Stimulated activated CD4-positive, alpha-beta T cell treated with anti-CD3 and anti-CD28 coated beads, Interleukin-15, amount 100 ng/mL, for 48 hours (primary cell): ENCODE results near the gene NAIF1.
A peak's percentile ranks its signal among the peaks of the same experiment; 100 is the strongest.
"Not testable (repeated sequence)": the region's sequence is repeated elsewhere in the genome, so short reads cannot be mapped to it uniquely, and the experiment has no call there.

ENCODE experiments used
- DNase-seq, 2 donors: peaks; one replicate each; pipeline ENCODE4 v3.0.0-alpha.2; 2020; ENCODE audit warnings: low read depth in 2 of 2

NAIF1 gene, protein sequence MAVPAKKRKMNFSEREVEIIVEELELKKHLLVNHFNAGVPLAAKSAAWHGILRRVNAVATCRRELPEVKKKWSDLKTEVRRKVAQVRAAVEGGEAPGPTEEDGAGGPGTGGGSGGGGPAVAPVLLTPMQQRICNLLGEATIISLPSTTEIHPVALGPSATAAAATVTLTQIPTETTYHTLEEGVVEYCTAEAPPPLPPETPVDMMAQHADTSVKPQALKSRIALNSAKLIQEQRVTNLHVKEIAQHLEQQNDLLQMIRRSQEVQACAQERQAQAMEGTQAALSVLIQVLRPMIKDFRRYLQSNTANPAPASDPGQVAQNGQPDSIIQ

DNA sequence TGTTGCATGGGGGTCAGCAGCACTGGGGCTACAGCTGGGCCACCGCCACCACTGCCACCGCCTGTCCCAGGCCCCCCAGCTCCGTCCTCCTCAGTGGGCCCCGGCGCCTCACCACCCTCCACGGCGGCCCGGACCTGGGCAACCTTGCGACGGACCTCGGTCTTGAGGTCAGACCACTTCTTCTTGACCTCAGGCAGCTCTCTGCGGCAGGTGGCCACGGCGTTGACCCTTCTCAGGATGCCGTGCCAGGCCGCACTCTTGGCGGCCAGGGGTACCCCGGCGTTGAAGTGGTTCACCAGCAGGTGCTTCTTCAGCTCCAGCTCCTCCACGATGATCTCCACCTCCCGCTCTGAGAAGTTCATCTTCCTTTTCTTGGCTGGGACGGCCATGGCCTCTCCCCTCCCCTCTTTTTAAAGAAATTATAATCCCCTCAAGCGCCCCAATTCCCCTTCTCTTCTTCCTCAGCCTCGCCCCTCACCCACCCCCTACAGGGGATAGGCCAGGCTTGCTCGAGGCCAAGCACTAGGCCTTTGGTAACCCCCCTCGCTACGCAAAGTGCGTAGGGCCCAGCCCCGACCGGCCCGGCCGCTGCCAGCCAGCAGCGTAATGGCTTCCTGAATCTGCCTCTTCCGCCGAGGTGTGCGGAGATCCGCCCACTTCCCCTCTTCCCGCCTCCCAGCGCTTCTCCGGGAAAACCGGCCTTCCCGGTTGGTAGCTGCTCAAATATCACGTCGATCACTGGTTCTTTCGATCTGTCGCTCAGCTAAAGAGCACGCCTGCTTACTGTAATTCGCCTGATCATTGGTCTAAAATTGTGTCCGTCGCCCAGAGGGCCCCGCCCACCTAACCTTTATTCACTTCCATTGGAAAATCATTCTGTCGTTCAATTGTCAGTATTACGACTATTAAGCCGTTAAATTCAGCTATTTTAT is at the start of gene NAIF1:
Gene NAIF1, minus strand, starts transcription at position 608 of the 932 bp plus-strand sequence. Its CDS starts 219 bp downstream, at position 389.
- peak; percentile 93 to 95 for DNase-seq

DNA sequence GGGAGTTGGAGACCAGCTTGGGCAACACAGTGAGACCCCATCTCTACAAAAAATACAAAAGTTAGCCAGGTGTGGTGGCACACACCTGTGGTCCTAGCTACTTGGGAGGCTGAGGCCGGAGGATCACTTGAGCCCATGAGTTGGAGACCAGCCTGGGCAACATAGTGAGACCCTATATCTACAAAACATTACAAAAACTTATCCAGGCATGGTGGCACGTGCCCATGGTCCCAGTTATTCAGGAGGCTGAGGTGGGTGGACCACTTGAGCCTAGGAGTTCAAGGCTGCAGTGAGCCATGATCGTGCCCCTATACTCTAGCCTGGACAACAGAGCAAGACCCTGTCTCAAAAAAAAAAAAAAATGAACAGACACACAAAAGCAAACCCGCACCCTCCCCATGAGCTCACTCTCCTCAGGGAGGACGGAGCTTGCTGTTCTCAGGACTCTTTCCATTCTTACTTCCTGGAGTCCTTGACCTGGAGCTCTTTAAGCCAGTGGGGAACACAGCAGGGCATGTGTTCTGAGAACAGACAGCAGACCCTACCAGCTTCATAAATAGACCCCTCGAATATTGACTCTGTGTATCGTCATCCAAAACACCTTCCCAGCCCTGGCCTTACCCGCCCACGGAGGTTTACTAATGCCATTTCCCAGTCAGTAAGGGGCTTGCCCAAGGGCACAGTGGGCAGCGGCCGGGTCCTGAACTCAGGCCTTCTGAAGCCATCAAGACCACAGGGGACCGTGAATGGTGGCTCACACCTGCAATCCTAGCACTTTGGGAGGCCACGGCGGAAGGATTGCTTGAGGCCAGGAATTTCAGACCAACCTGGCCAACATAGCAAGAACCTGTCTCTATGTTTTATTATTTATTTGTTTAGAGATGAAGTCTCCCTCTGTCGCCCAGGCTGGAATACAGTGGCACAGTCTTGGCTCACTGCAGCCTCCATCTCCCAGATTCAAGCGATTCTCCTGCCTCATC is 49.3 kb upstream of the NAIF1 start:
- no peak for DNase-seq

DNA sequence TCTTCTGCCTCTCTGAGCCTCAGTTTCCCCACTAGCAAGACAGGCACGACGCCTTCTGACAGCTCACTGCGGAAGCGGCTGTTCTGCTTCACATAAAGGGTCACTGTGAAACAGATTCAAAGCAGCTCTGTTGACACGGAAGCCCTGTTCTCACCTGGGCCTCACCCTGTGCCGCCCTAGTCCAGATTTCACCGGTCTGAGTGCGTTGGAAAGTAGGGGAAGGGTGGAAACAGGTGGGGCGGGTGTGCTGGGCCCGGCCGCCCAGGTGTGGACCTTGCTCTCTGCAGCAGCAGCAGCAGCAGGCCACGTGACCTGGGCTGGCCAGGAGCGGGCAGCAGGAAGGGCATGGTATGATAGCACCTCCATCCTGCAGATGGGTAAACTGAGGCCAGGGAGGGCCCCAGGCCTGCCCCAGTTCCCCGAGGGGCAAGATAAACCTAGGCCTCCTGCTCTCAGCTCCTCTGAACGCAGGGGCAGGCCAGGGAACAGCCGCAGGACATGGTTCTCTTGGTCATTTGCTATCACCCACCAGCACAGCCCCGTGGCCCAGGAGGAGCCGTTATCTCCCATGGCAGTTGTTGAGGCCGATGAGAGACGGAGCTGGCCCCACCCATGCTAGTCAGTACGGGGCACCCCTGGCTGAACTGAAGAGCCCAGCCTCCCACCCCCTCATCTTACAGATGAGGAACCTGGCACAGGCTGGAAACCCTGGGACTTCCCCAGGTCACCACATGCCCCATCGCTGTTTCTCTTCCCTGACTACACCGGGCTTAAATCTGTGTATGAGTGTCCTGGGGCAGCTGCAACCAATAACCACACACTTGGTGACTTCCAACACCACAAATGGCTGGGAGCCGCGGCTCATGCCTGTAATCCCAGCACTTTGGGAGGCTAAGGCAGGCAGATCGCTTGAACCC is 48.3 kb upstream of the NAIF1 start:
- DNase-seq = no peak

DNA sequence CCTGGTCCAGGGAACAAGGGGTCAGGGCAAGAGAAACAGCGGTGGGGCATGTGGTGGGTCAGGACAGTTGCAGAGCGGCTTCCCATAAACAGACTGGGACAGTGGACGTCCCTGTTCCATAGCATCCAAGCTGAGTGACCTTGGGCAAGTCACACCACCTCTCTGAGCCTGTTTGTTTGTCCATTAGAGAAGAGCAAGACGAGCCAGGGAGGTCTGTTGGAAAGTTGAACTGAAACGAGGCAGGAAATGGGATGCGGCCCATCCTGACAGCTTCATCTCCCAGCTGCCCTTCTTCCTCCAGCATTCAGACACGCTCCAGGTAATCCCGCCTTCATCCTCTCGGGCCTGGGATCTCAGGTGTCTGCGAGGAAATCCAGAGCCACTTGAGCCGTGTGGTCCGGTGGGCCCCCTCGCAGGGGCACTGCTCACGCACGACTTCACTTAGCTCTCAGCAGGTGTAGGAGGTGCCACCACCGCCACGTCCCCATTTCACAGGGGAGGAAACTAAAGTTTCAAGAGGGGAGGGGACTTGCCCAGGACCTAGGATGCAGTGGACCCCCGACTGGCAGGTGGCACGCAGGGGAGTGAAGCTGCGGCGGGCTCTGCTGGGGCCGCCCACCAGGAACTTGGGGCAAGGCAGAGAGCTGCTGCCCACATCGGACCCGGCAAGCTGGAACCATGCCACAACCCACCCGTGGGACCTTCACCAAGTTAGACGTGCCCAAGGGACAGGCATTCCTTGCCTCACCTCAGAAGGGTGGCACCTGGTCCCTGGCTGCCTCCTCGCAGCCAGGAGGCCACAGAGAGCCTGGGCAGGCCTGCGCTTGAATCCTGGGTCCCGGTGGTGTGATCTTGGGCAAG is 47.4 kb upstream of the NAIF1 start:
- no peak for DNase-seq

DNA sequence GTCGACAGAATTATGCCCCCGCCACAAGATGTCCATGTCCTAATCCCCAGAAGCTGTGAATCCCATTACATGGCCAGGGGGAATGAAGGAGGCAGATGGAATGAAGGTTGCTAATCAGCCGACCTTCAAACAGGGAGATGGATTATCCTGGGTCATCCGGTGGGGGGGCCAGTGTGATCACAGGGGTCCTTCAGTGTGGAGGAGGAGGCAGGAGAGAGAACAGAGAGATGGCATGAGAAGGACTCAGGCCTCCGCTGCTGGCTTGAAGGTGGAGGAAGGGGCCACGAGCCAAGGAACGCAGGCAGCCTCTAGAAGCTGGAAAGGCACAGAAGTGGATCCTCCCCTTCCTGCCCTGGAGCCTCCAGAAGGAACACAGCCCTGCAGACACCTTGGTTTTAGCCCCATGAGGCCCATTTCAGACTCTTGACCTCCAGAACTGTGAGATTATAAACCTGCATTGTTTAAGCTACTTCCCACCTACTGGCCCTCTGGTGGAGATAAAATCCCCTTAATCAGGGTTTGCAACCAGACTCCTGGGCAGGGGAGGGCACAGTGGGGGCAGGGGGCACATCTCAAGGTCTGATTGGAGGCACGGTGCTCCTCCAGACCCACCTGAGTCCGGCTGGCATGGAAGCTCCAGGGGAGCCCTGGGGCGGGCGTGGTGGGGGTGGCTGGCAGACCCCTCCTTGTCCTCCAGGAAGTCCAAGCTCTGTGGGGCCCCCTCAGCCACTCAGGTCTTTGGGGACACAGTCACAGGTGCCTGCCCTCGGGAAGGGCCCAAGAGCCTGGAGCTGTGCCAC is 46.6 kb upstream of the NAIF1 start:
- no peak for DNase-seq

DNA sequence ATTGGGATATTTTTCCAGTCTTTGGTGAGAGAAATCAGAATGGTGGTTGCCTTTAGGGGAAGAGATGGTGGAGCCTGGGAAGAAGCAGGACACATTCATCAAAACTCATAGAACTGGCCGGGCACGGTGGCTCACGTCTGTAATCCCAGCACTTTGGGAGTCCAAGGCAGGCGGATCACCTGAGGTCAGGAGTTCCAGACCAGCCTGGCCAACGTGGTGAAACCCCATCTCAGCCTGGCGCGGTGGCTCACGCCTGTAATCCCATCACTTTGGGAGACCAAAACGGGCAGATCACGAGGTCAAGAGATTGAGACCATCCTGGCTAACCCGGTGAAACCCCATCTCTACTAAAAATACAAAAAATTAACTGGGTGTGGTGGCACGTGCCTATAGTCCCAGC is 44.6 kb upstream of the NAIF1 start:
- not testable (repeated sequence) for DNase-seq

DNA sequence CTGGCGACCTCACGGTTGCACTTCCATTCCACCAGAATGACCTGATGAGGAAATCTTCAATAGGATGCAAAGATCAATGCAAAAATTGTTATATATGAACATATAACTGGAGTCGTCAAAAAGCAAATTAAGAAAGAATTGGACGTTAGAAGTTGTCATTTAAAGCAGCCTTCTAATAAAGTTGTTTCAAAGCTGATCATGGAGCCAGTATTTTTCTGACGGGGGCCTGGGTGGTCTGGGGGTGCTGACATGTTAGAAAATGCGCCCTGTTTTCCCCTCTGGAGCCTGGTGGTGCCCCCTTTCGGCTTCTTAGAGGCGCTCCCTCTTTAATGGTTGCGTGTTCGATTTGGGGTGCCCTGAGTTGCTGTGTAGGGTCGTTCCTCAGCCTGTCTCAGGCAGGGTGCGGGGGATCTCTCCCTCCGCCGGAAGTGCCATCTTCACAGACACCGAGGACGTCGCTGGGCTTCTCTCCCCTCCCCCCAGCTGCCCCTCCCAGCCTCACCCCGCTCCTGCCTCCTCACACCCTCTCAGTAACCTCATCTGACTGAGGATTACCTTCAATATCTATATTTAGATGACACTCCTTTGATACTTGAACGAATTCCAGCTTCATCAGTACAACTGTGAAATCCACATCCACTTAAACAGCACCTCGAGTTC is 42.1 kb upstream of the NAIF1 start:
- no peak for DNase-seq

DNA sequence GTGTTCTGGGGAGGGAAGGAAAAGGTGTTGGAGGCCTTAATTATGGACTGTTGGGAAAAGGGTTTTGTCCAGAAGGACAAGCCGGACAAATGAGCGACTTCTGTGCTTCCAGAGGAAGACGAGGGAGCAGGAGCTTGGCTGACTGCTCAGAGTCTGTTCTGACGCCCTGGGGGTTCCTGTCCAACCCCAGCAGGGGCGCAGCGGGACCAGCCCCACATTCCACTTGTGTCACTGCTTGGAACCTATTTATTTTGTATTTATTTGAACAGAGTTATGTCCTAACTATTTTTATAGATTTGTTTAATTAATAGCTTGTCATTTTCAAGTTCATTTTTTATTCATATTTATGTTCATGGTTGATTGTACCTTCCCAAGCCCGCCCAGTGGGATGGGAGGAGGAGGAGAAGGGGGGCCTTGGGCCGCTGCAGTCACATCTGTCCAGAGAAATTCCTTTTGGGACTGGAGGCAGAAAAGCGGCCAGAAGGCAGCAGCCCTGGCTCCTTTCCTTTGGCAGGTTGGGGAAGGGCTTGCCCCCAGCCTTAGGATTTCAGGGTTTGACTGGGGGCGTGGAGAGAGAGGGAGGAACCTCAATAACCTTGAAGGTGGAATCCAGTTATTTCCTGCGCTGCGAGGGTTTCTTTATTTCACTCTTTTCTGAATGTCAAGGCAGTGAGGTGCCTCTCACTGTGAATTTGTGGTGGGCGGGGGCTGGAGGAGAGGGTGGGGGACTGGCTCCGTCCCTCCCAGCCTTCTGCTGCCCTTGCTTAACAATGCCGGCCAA is 41.3 kb upstream of the NAIF1 start:
- DNase-seq = no peak

DNA sequence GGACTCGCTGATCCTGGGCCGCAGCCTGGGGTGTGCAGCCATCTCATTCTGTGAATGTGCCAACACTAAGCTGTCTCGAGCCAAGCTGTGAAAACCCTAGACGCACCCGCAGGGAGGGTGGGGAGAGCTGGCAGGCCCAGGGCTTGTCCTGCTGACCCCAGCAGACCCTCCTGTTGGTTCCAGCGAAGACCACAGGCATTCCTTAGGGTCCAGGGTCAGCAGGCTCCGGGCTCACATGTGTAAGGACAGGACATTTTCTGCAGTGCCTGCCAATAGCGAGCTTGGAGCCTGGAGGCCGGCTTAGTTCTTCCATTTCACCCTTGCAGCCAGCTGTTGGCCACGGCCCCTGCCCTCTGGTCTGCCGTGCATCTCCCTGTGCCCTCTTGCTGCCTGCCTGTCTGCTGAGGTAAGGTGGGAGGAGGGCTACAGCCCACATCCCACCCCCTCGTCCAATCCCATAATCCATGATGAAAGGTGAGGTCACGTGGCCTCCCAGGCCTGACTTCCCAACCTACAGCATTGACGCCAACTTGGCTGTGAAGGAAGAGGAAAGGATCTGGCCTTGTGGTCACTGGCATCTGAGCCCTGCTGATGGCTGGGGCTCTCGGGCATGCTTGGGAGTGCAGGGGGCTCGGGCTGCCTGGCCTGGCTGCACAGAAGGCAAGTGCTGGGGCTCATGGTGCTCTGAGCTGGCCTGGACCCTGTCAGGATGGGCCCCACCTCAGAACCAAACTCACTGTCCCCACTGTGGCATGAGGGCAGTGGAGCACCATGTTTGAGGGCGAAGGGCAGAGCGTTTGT is 40.5 kb upstream of the NAIF1 start:
- no peak for DNase-seq

DNA sequence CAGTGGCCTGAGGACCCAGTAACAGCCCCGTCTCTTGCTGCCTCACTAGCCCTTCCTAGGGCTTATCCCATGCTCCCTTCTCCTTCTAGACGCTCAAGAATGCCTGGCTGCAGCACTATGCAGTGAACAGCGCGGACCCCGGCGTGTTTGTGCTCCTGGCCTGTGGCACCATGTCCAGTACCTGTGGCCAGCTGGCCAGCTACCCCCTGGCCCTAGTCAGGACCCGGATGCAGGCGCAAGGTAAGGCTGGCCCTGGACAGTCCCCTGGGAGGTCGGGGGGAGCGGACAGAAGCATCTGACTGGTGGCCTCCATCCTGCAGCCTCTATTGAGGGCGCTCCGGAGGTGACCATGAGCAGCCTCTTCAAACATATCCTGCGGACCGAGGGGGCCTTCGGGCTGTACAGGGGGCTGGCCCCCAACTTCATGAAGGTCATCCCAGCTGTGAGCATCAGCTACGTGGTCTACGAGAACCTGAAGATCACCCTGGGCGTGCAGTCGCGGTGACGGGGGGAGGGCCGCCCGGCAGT is 39.9 kb upstream of the NAIF1 start:
- no peak for DNase-seq

DNA sequence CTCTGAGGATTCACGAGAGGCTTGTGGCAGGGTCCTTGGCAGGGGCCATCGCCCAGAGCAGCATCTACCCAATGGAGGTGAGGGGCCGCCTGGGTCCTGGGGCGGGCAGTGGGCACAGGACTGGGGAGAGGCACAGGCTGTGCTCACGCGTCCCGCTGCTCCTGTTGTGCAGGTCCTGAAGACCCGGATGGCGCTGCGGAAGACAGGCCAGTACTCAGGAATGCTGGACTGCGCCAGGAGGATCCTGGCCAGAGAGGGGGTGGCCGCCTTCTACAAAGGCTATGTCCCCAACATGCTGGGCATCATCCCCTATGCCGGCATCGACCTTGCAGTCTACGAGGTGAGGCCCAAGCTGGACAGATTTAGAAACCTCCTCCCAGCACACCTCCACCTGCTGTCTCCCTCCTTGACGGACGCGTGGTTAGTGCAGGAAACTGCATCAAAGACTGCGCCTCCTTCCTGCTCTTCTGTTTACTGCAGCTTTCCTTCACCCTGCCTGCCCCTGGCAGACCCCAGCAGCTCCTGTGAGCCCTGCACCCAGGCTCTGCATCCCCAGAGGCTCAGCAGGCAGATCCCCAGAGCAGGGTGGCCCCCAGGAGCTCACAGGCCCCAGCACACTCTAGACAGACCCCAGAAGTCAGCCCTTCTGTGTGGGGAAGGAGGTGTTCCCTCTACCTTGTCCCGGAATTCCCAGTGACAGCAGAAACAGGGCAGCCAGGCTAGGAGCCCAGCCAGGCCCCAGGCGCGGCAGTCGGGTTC is 39.2 kb upstream of the NAIF1 start:
- no peak for DNase-seq

DNA sequence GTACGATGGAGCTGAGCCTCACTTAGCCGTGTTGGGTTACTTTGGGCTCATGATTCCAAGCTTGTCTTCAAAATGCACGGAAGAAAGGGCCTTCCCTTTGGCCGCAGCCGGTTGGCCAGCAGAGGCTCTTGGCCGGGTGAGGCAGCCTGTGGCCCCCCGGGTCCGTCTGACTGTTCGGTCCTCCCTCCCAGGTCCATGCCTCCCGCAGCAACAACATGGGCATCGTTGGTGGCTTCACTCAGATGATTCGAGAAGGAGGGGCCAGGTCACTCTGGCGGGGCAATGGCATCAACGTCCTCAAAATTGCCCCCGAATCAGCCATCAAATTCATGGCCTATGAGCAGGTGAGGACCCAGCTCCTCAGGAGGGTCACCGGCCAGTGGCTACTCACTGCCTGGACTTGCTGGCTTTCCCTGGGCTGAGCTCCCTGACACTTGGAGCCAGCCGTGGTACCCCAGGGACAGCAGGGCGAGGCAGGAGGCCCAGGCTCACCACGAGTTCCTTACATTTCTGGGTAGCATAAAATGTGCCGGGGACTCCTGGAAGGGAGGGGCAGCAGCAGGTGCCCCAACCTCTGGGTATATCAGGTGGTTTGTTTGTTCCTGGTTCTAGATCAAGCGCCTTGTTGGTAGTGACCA is 38.5 kb upstream of the NAIF1 start:
- no peak for DNase-seq

DNA sequence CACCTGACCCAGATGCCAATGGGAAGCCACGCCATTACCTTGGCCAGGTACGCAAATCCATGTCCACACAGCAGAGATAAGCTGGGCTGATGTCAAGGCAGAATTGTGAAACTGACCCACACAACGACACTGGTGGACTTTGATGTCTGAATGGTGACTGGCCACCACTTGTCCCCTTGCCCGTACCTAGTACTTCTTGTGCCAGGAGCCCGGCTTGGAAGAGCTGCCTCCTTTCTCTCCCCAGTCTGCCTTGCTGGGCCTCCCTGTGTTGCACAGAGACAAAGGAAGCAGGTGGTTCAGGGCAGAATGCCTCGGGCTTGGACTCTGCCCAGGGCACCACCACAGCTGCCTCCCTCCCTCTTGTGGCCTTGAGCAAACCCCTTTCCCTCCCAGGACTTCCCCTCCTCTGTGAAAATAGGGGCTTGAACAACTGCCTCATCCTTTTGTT is 37.1 kb upstream of the NAIF1 start:
- no peak for DNase-seq

DNA sequence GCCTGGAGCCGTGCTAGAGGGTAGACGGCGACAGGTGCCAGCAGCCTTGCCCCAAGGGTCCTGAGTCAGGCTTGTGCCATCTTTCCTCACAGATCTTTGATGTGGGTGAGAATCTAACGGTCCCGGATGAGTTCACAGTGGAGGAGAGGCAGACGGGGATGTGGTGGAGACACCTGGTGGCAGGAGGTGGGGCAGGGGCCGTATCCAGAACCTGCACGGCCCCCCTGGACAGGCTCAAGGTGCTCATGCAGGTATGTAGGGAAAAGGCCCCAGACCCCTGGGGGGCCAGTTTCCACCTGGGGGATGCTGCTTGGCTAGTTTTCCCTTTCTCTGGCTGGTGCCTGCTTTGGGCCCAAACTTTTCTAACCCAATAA is 36.5 kb upstream of the NAIF1 start:
- DNase-seq = no peak
